ENCODE data around the gene OR6B2.

OR6B2 gene

DNA sequence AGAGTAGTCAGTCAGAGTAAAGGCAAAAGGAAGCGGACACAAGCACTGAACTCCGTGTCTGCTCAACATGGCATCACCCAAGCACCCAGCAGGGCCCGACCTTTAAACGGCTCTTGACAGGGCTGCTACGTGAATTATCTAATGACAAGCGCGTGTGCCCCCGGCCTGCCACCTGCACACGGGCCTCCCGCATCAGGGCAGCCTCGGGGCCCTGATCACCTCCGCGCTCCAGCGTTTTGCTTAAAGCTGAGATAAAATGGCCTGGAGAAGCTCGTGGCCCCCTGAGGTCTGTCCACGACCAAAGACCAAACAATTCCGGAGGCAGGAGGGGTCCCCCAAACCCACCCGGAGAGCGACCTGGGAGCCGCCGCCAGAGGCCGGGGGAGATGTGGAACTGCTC, 5.5 kb downstream of the OR6B2 start:
- DNase-seq (ENCODE audit: low spot score) = no peak
- in situ Hi-C loops (cut with MboI; ENCODE audit: low sequenced_read_pairs, unreplicated experiment) = no loop called here
- TF ChIP-seq, protein P1, sequence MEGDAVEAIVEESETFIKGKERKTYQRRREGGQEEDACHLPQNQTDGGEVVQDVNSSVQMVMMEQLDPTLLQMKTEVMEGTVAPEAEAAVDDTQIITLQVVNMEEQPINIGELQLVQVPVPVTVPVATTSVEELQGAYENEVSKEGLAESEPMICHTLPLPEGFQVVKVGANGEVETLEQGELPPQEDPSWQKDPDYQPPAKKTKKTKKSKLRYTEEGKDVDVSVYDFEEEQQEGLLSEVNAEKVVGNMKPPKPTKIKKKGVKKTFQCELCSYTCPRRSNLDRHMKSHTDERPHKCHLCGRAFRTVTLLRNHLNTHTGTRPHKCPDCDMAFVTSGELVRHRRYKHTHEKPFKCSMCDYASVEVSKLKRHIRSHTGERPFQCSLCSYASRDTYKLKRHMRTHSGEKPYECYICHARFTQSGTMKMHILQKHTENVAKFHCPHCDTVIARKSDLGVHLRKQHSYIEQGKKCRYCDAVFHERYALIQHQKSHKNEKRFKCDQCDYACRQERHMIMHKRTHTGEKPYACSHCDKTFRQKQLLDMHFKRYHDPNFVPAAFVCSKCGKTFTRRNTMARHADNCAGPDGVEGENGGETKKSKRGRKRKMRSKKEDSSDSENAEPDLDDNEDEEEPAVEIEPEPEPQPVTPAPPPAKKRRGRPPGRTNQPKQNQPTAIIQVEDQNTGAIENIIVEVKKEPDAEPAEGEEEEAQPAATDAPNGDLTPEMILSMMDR (IDR thresholded peaks at IDR 0.05; ENCODE audit: borderline replicate concordance, control extremely low read depth, extremely low read depth, insufficient read depth, missing control alignments) = no peak

DNA sequence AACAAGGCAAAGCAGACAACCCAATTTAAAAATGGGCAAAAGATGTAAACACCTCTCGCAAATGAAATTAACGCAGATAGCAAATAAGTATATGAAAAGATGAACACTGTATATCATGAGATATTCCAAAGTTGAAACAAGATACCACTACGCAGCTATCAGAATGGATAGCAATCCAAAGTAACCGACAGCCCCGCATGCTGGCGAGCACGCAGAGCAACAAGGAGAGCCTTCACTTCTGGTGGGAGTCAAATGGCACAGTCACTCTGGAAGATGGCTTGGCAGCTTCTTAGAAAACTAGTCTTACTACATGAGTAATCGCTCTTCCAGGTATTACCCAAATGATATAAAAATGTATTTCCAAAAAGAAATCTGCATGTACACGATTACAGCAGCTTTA, 6.4 kb downstream of the OR6B2 start:
- TF ChIP-seq, protein P1 (IDR thresholded peaks at IDR 0.05; ENCODE audit: borderline replicate concordance, control extremely low read depth, extremely low read depth, insufficient read depth, missing control alignments) = no peak
- in situ Hi-C loops (cut with MboI; ENCODE audit: low sequenced_read_pairs, unreplicated experiment) = no loop called here
- no peak for DNase-seq (ENCODE audit: low spot score)

DNA sequence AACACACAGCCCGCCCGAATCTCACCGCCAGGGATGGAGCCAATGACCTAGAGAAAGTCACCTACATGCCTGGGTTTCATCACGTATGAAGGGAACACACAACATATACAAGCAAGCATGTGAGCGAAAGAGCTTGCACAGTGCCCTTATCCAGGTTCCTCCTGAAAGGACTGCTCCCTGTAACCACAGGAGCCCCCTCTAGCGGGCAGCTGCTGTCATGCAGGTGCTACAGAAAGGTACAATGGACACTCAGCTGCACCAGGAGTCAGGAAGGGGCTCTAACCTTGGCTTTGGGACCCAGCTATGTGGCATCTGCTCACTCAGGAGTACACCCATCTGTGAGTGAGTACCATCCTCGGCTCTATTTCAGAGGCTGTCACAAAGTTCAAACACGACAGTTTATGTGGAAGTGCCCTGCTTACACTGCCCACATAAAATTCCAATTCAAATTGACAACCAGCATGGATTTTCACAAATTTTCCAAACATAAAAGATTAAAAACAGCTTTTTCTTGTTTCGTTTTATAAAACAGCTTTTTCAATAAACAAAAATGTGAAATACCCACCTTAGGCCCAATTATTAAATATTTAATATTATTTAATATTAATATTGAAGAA, 8.6 kb downstream of the OR6B2 start:
- TF ChIP-seq, protein P1 (IDR thresholded peaks at IDR 0.05; ENCODE audit: borderline replicate concordance, control extremely low read depth, extremely low read depth, insufficient read depth, missing control alignments) = peak; percentile 80
- in situ Hi-C loops (cut with MboI; ENCODE audit: low sequenced_read_pairs, unreplicated experiment) = no loop called here
- peak; percentile 80 for DNase-seq (ENCODE audit: low spot score)

DNA sequence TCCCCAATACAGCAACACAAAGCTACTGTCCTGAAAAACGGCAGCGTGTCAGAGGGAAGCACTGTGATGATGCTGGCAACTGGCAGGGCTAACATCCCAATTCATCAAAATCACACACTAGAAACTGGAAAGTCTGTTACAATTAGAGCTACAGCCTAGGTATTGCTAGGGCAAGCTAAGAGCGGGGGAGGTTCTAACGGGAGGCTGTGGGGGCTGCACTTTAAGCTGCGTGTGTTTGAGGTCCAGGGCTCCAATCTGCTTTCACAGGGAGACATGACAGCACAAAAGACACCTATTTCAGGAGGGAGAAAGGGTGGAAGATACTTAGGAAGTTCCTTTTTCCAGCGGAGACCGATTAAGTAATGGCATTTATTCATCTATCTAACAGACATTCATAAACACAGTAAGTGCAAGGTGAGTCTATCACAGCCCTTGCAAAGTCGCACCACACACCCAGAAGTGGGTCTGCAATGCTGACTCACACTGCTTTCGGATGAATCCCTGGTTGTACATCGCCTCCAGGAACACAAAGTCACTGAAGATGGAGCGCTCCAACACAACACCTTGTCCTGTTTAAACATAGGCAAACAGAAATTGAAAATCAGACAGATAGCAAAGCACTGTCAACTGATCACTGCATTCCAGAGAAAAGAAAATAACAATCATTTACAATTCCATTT, 12.0 kb downstream of the OR6B2 start:
- in situ Hi-C loops (cut with MboI; ENCODE audit: low sequenced_read_pairs, unreplicated experiment) = no loop called here
- DNase-seq (ENCODE audit: low spot score) = no peak
- TF ChIP-seq, protein P1 (IDR thresholded peaks at IDR 0.05; ENCODE audit: borderline replicate concordance, control extremely low read depth, extremely low read depth, insufficient read depth, missing control alignments) = no peak

DNA sequence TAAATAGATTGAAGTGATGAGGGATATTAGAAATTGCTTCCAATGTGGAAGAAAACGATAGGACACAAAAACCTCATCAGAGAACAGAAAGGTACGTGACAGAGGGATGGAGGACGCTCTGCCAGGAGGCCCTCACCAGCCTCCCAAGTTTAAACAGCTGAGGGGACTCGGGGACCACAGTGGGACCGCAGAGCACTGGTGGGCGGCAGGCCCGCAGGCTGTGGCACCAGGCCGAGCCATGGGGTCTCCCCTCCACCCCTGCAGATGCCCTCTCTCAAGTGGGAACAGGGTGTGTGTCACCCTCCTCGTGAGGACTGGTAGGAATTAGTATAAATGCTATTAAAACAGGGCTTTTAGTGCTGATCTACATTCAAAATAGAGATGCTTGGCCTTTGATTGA, 15.9 kb downstream of the OR6B2 start:
- in situ Hi-C loops (cut with MboI; ENCODE audit: low sequenced_read_pairs, unreplicated experiment) = no loop called here
- TF ChIP-seq, protein P1 (IDR thresholded peaks at IDR 0.05; ENCODE audit: borderline replicate concordance, control extremely low read depth, extremely low read depth, insufficient read depth, missing control alignments) = no peak
- no peak for DNase-seq (ENCODE audit: low spot score)

DNA sequence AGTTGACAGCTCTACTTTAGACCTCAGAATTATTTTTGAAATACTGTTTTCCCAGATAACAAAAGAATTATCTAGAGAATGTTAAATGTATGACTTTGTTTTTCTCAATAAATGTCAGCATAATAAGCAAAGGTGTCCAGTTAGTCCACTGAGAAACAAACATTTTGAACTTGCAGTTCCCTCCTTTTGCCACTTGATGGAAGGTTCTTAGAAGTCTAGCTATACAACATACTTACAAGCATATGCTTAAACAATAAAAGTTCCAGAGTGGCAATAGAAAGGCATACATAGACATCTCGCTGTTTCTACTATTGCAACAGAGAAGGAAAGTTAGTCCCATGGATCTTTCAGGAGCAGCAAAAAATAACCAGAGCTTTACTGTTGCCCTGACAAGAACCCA, 16.9 kb downstream of the OR6B2 start:
- no peak for DNase-seq (ENCODE audit: low spot score)
- TF ChIP-seq, protein P1 (IDR thresholded peaks at IDR 0.05; ENCODE audit: borderline replicate concordance, control extremely low read depth, extremely low read depth, insufficient read depth, missing control alignments) = no peak
- in situ Hi-C loops (cut with MboI; ENCODE audit: low sequenced_read_pairs, unreplicated experiment) = no loop called here

All from GM13976 (cell line).